MCF 10A (cell line): Measurements from ENCODE around the gene THOC6. TPM values are rescaled to one million over a fixed set of nuclear protein-coding genes. Genes with fewer than 3 reads are reported as not detected.
A peak's percentile ranks its signal among the peaks of the same experiment; 100 is the strongest.

ENCODE experiments used
- BruUV-seq: library from RNA; stranded (reverse); fragments of 400-500 nt; replicated peaks from 2 replicates; lab custom pipeline; 2021; lab: Mats Ljungman, UMichigan
- CTCF ChIA-PET: fragments of 300-600 bp; sonication (Branson Sonifier 250); formaldehyde crosslinking; extraction: SDS; loops from one replicate; lab custom pipeline; 2021; ENCODE audit warnings: antibody characterized with exemption, inconsistent platforms; lab: Yijun Ruan, JAX
- POLR2A ChIA-PET: fragments of 300-600, 350-650 bp; sonication (Branson Sonifier 250); formaldehyde crosslinking; extraction: SDS; loops from one replicate; lab custom pipeline; 2020; ENCODE audit warnings: antibody characterized with exemption, inconsistent platforms; lab: Yijun Ruan, JAX
- DNase-seq: peaks from one replicate; pipeline ENCODE4 v3.0.0-alpha.2; 2018; ENCODE audit not compliant: unreplicated experiment
- H3K27ac Mint-ChIP-seq: one replicate; pipeline ENCODE4 v1.8.0; 2022; ENCODE audit warnings: mild to moderate bottlenecking, low read depth, mixed read lengths; ENCODE audit not compliant: unreplicated experiment
- H3K27me3 Mint-ChIP-seq: one replicate; pipeline ENCODE4 v1.8.0; 2022; ENCODE audit warnings: mixed read lengths; ENCODE audit not compliant: insufficient read depth, unreplicated experiment
- H3K36me3 Mint-ChIP-seq: one replicate; pipeline ENCODE4 v1.8.0; 2022; ENCODE audit warnings: mild to moderate bottlenecking, moderate library complexity, mixed read lengths; ENCODE audit not compliant: insufficient read depth, unreplicated experiment
- H3K4me1 Mint-ChIP-seq: one replicate; pipeline ENCODE4 v1.8.0; 2022; ENCODE audit warnings: mixed read lengths; ENCODE audit not compliant: insufficient read depth, unreplicated experiment
- H3K4me3 Mint-ChIP-seq: one replicate; pipeline ENCODE4 v1.8.0; 2022; ENCODE audit warnings: mild to moderate bottlenecking, moderate library complexity, mixed read lengths; ENCODE audit not compliant: unreplicated experiment
- H3K9me3 Mint-ChIP-seq: one replicate; pipeline ENCODE4 v1.8.0; 2022; ENCODE audit warnings: mixed read lengths; ENCODE audit not compliant: unreplicated experiment
- intact Hi-C: fragments of 100-400 bp; cut with micrococcal nuclease; formaldehyde crosslinking; loops from 2 replicates; pipeline ENCODE4 v1.14.1; 2022
- total RNA-seq: library from RNA; stranded (reverse); gene quantifications from 2 replicates; pipeline ENCODE4 v1.2.3, GENCODE V29; 2022
- TF ChIP-seq, protein P1 (sequence below): fragments of 200-600 bp; IDR thresholded peaks from one replicate; pipeline ENCODE4 v1.8.0; 2022; ENCODE audit warnings: antibody characterized with exemption, mild to moderate bottlenecking; ENCODE audit not compliant: unreplicated experiment

THOC6 gene
- total RNA-seq, 1 experiment from 2014 or later, result 53.1 TPM

DNA sequence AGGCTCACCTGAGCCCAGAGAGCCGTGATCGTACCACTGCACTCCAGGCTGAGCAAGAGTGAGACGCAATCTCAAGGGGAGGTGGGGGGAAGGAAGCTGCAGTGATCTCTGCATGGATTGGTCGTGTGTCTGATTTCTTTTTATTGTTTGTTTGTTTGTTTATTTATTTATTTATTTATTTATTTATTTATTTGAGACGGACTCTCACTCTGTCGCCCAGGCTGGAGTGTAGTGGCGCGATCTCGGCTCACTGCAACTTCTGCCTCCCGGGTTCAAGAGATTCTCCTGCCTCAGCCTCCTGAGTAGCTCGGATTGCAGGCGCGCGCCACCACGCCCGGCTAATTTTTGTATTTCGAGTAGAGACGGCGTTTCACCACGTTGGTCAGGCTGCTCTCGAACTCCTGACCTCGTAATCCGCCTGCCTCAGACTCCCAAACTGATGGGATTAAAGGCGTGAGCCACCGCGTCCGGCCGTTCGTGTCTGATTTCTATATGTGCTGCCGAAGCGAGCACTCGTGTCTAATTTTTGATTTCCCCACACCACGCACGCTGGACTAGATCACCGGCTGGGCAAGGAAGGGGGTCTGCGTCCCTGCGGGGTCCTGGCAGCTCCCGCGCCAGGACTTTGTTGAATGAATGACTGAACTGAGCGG is 4.1 kb upstream of the THOC6 start:
- POLR2A ChIA-PET, result interaction anchor here (0.5 to 5.0 kb wide), 21 partner anchors 8 to 1358 kb away, joined by 3 to 41 read pairs (median 6); partner anchors contain the start of genes BICDL2, FLYWCH1, PAQR4 and PKMYT1
- DNase-seq, result no peak
- intact Hi-C loops, result loop anchor here (1.0 kb wide), 2 partner anchors 15 to 36 kb away; no protein-coding TSS in a partner anchor
- H3K36me3 Mint-ChIP-seq, result peaks cover 28% of the 10 kb centered on the region
- peaks cover 23% of the 10 kb centered on the region for H3K4me1 Mint-ChIP-seq
- peak overlapping the region; percentile 82 for H3K4me3 Mint-ChIP-seq
- H3K9me3 Mint-ChIP-seq, result no peaks in the 10 kb centered on the region
- H3K27ac Mint-ChIP-seq, result peak overlapping the region; percentile 94
- no peaks in the 10 kb centered on the region for H3K27me3 Mint-ChIP-seq
- TF ChIP-seq, protein P1, sequence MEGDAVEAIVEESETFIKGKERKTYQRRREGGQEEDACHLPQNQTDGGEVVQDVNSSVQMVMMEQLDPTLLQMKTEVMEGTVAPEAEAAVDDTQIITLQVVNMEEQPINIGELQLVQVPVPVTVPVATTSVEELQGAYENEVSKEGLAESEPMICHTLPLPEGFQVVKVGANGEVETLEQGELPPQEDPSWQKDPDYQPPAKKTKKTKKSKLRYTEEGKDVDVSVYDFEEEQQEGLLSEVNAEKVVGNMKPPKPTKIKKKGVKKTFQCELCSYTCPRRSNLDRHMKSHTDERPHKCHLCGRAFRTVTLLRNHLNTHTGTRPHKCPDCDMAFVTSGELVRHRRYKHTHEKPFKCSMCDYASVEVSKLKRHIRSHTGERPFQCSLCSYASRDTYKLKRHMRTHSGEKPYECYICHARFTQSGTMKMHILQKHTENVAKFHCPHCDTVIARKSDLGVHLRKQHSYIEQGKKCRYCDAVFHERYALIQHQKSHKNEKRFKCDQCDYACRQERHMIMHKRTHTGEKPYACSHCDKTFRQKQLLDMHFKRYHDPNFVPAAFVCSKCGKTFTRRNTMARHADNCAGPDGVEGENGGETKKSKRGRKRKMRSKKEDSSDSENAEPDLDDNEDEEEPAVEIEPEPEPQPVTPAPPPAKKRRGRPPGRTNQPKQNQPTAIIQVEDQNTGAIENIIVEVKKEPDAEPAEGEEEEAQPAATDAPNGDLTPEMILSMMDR, result no peak
- no TSS peak for BruUV-seq
- CTCF ChIA-PET, result interaction anchor here (0.6 to 5.1 kb wide), 9 partner anchors 10 to 106 kb away, joined by 3 to 28 read pairs (median 3); no protein-coding TSS in a partner anchor

DNA sequence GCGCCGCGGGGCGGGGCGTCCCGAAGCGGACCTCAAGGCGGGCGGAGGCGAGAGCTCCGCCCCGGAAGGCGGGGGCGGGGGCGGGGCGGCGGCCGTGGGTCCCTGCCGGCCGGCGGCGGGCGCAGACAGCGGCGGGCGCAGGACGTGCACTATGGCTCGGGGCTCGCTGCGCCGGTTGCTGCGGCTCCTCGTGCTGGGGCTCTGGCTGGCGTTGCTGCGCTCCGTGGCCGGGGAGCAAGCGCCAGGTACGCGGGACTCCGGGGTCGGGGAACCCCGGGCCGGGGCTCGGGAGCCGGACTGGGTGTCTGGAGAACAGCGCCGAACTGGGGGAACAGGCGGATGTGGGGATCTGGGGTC is 3.6 kb upstream of the THOC6 start, which contains the start of gene TNFRSF12A:
Gene TNFRSF12A (plus strand): TSS at position 122 of the 357 bp plus-strand sequence. CDS start 30 bp downstream, at position 152.
- peak within 1 kb of the TSS; percentile 82 for H3K4me3 Mint-ChIP-seq
- peaks cover 23% of the 10 kb centered on the region for H3K4me1 Mint-ChIP-seq
- ChIA-PET POLR2A (interaction anchor here (0.5 to 5.0 kb wide), 22 partner anchors 8 to 1358 kb away, joined by 3 to 41 read pairs (median 6); partner anchors contain the start of genes BICDL2, FLYWCH1, PAQR4 and PKMYT1), CTCF (interaction anchor here (0.7 to 5.1 kb wide), 5 partner anchors 10 to 48 kb away, joined by 3 to 28 read pairs (median 4); no protein-coding TSS in a partner anchor)
- H3K9me3 Mint-ChIP-seq, result no peaks in the 10 kb centered on the region
- H3K27me3 Mint-ChIP-seq, result no peaks in the 10 kb centered on the region
- H3K36me3 Mint-ChIP-seq, result peaks cover 28% of the 10 kb centered on the region
- BruUV-seq, result TSS peak; percentile 31
- intact Hi-C loops, result loop anchor here (1.0 kb wide), 2 partner anchors 16 to 37 kb away; no protein-coding TSS in a partner anchor
- H3K27ac Mint-ChIP-seq, result peak within 1 kb of the TSS; percentile 94
- DNase-seq, result peak; percentile 80
- TF ChIP-seq, protein P1, result no peak

DNA sequence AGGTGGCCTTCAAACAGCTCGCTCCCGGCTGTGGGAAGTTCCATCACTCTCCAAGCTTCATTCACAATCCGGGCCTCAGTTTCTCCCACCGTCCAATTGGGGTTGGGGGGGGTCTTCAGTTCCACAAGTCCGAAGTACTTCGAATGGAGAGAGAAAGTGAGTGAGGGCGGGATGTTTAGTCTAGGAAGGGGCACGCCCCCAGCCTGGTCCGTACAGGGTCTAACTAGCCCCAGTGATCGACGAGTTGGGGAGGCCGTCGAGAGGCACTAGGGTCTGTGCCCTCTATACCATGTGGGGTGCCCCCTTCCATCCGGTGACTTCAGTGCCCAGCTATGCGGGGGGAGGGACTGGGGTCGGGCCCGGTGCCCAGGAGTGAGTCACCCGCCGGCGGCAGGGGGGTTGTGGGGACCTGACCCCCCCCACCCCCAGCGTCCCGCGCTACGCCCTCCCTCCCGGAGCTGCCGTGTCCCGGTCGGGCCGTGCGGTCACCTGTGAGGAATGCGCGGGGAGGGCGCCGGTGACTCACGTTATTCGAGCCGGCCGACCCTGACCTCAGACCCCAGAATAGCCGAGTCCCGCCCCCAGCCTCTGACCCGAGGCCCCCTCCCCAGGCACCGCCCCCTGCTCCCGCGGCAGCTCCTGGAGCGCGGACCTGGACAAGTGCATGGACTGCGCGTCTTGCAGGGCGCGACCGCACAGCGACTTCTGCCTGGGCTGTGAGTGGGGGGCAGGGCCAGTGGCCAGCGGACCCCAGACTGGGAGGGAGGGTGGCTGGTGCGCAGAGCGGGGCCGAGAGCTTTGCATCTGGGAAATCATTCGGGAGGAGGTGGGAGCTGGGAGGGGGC is 3.0 kb upstream of the THOC6 start:
- Mint-ChIP-seq H3K27me3 (no peaks in the 10 kb centered on the region), H3K27ac (peak overlapping the region; percentile 94), H3K4me3 (peak overlapping the region; percentile 82), H3K36me3 (peaks cover 30% of the 10 kb centered on the region), H3K4me1 (peaks cover 23% of the 10 kb centered on the region), H3K9me3 (no peaks in the 10 kb centered on the region)
- peak; percentile 91 for DNase-seq
- ChIA-PET POLR2A (interaction anchor here (0.5 to 5.0 kb wide), 30 partner anchors 7 to 1357 kb away, joined by 3 to 41 read pairs (median 5); partner anchors contain the start of genes BICDL2, FLYWCH1, PAQR4 and PKMYT1), CTCF (interaction anchor here (0.6 to 5.1 kb wide), 7 partner anchors 11 to 1298 kb away, joined by 3 to 28 read pairs (median 4); no protein-coding TSS in a partner anchor)
- intact Hi-C loops, result loop anchor here (1.0 kb wide), 2 partner anchors 17 to 38 kb away; no protein-coding TSS in a partner anchor
- TF ChIP-seq, protein P1, result no peak
- no TSS peak for BruUV-seq
